ENCODE measurements around the gene DCST1.

Gene DCST1

GRCh38 chr1:155093911-155094621, 60.4 kb downstream of the DCST1 start:
- DNase-seq, result no peak

GRCh38 chr1:155094622-155094948, 61.0 kb downstream of the DCST1 start:
- DNase-seq, result no peak

GRCh38 chr1:155099331-155099730, 65.7 kb downstream of the DCST1 start:
- no peak for DNase-seq

Measured in stimulated activated CD4-positive, alpha-beta T cell treated with anti-CD3 and anti-CD28 coated beads, Interleukin-4, amount 100 ng/mL, for 1 hour (primary cell).